ENCODE data around the gene PCGF2. TPM values are rescaled to one million over a fixed set of nuclear protein-coding genes. Genes with fewer than 3 reads are reported as not detected.

The PCGF2 gene
- total RNA-seq, 1 donor from 2014 or later: 64.8 TPM

DNA sequence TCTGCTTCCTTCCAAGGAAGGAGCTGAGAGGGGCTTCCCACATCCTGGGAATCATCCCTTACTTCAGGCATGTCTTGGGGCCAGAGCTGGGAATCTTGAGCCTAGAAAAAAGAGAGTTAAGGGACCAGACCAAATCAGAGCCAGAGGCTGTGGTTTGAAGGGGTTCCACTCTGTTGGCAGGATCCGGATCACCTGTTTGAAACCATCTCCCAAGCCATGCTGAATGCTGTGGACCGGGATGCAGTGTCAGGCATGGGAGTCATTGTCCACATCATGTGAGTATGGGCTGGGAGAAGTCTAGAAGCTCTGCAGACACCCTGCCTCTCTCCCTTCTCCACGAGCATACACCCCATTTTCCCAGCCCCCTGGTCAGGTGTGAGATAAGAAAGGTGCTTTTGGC, 14.1 kb upstream of the PCGF2 start:
- intact Hi-C loops (cut with DNase I): no loop called here
- no peak for DNase-seq (ENCODE audit: low spot score in 2 of 2)
- Histone ChIP-seq H3K36me3 (peaks cover 76 to 82% of the 10 kb centered on the region in 2 donors), H3K4me3 (no peak overlapping the region), H3K27me3 (no peaks in the 10 kb centered on the region), H3K9me3 (no peaks in the 10 kb centered on the region), H3K27ac (no peak overlapping the region), H3K4me1 (no peaks in the 10 kb centered on the region)
- TF ChIP-seq, protein P1, sequence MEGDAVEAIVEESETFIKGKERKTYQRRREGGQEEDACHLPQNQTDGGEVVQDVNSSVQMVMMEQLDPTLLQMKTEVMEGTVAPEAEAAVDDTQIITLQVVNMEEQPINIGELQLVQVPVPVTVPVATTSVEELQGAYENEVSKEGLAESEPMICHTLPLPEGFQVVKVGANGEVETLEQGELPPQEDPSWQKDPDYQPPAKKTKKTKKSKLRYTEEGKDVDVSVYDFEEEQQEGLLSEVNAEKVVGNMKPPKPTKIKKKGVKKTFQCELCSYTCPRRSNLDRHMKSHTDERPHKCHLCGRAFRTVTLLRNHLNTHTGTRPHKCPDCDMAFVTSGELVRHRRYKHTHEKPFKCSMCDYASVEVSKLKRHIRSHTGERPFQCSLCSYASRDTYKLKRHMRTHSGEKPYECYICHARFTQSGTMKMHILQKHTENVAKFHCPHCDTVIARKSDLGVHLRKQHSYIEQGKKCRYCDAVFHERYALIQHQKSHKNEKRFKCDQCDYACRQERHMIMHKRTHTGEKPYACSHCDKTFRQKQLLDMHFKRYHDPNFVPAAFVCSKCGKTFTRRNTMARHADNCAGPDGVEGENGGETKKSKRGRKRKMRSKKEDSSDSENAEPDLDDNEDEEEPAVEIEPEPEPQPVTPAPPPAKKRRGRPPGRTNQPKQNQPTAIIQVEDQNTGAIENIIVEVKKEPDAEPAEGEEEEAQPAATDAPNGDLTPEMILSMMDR (IDR thresholded peaks at IDR 0.05): no peak

DNA sequence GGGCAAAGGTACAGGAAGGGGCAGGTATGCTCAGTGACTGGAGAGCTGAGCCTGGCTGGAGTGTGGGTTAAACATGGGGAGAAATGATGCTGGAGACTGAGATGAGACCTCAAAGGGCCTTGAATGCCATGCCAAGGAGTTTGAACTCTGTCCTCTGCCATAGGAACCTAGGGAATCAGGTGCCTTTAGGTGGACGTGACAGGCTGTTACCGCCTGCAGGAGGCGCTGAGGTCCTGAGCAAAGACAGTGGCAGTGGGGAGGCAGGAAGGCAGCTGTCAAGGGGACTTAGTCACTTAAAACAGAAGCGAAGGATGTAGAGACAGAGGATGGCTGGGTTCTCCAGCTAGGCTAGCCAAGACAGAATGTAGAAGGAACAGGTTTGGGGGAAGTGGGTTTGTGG, 13.5 kb upstream of the PCGF2 start:
- Histone ChIP-seq H3K36me3 (peaks cover 76 to 80% of the 10 kb centered on the region in 2 donors), H3K4me1 (no peaks in the 10 kb centered on the region), H3K9me3 (no peaks in the 10 kb centered on the region), H3K27ac (no peak overlapping the region), H3K4me3 (no peak overlapping the region), H3K27me3 (no peaks in the 10 kb centered on the region)
- intact Hi-C loops (cut with DNase I): no loop called here
- TF ChIP-seq, protein P1 (IDR thresholded peaks at IDR 0.05): peak in 1 of 3 experiments; percentile 9
- no peak for DNase-seq (ENCODE audit: low spot score in 2 of 2)

DNA sequence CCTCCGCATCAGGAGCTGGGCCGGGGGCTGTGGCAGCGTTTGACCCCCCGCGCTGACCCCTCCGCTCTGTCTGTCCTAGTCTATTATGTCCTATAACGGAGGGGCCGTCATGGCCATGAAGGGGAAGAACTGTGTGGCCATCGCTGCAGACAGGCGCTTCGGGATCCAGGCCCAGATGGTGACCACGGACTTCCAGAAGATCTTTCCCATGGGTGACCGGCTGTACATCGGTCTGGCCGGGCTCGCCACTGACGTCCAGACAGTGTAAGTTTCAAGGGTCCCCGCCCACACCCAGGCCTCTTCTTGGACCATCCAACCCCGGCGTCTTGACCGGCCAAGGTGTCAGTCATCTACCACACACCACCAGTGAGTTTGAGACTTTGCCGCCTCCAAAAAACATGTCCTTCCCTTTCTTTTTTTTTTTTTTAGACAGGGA, 5.0 kb upstream of the PCGF2 start:
- TF ChIP-seq, protein P1 (IDR thresholded peaks at IDR 0.05): no peak
- Histone ChIP-seq H3K4me1 (peaks cover 0 to 29% of the 10 kb centered on the region in 2 donors), H3K27me3 (no peaks in the 10 kb centered on the region), H3K27ac (peak overlapping the region; percentile 86 to 89), H3K4me3 (peak overlapping the region; percentile 79 to 93), H3K36me3 (peaks cover 28 to 30% of the 10 kb centered on the region in 2 donors), H3K9me3 (no peaks in the 10 kb centered on the region)
- DNase-seq (ENCODE audit: low spot score in 2 of 2): no peak
- intact Hi-C loops (cut with DNase I): loop anchor here (2.0 kb wide), 1 partner anchor 116 kb away; no protein-coding TSS in a partner anchor

DNA sequence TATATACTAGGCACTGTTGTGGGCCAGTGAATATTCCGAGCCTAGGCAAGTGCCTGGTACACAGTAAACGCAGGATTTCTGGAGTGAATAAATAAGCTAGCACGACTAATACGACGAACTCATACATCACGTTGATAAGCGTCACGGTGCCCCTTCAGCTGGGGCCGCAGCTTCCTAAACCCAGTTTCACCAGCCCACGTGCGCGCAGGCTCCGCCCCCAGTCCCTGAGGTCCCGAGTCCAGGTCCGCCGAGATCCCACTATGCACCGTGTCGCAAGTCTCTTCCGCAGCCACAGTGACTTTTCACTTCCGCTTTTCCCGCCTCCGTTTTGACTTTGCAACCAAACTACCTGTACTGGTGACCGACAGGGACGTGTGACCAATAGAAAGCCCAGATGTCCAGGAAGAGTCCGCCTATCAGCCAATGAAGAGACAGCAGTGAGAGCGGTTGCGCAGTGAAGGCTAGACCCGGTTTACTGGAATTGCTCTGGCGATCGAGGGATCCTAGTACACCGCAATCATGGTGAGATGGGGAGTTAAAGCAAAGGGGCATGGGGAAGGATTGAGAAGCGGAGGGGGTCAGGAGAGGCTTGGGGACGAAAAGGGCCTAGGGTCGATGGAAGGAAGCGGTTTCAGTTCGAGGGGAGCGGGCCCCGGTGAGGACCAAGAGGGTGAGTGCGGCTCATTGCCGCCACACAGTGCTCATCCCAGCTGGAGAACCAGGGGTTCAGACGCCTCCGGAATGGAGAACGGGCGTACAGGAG, 4.4 kb upstream of the PCGF2 start, which contains the start of gene PSMB3:
PSMB3 (plus strand) TSS at position 434 of the 763 bp plus-strand sequence; CDS start at position 520, 86 bp downstream.
- Histone ChIP-seq H3K27ac (peak within 1 kb of the TSS; percentile 86 to 89), H3K4me1 (peaks cover 0 to 29% of the 10 kb centered on the region in 2 donors), H3K4me3 (peak within 1 kb of the TSS; percentile 79 to 93), H3K27me3 (no peaks in the 10 kb centered on the region), H3K36me3 (peaks cover 22 to 25% of the 10 kb centered on the region in 2 donors), H3K9me3 (no peaks in the 10 kb centered on the region)
- intact Hi-C loops (cut with DNase I): loop anchor here (1.0 to 2.0 kb wide), 5 partner anchors 22 to 402 kb away; partner anchors contain the start of genes CISD3 and RPL23
- DNase-seq (ENCODE audit: low spot score in 2 of 2): peak; percentile 97 to 100
- TF ChIP-seq, protein P1 (IDR thresholded peaks at IDR 0.05): no peak

DNA sequence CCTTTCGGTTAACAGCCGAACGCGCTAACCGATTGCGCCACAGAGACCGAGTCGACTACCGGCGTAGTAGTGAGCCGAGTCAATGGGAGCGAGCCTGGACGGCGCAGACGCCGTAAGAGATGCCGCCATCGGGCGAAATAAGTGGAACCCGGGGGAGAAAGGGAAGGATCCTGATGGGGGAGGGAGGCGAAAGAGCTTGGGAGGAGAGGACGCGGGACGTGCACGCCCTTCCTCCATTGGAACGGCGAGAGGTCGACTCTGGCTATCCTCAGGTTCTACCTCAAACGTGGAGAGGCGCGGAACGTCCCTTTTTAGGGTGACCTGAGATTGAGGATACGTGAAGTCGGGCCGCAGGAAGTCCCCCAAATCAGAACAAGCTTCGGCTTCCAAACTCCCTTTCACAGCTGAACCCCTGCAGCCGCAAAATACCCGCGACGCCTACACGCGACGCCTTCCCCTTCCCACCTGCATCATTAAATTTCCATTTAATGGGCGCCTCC, 3.7 kb upstream of the PCGF2 start:
- Histone ChIP-seq H3K4me1 (peaks cover 3 to 31% of the 10 kb centered on the region in 2 donors), H3K27ac (peak overlapping the region; percentile 86 to 89), H3K27me3 (no peaks in the 10 kb centered on the region), H3K4me3 (peak overlapping the region; percentile 65 to 93), H3K36me3 (peaks cover 16 to 20% of the 10 kb centered on the region in 2 donors), H3K9me3 (no peaks in the 10 kb centered on the region)
- TF ChIP-seq, protein P1 (IDR thresholded peaks at IDR 0.05): no peak
- DNase-seq (ENCODE audit: low spot score in 2 of 2): peak; percentile 58 to 92
- intact Hi-C loops (cut with DNase I): loop anchor here (1.0 to 2.0 kb wide), 6 partner anchors 22 to 402 kb away; partner anchors contain the start of genes CISD3 and RPL23

Measured in ascending aorta (tissue), 2 donors.